A549 (cell line): ENCODE results near the gene RARA. TPM values are rescaled to one million over a fixed set of nuclear protein-coding genes. Genes with fewer than 3 reads are reported as not detected.
A peak's percentile ranks its signal among the peaks of the same experiment; 100 is the strongest.

Experiments used
- ATAC-seq, 2 experiments: fragments of 200-7000 bp in 1 of 2; fragments of >200 bp in 1 of 2; cut with Nextera tagmentation in 1 of 2; cut with Tn5 transposase in 1 of 2; 3 replicates each; pipeline versions ENCODE4 v1.8.0 to v1.9.1; 2018 to 2020; ENCODE audit warnings: mild to moderate bottlenecking in 1 of 2, moderate library complexity in 1 of 2
- CTCF ChIA-PET: fragments of 300-600 bp; sonication (Branson Sonifier 250); formaldehyde crosslinking; extraction: SDS; loops from one replicate; lab custom pipeline; 2021; ENCODE audit warnings: antibody characterized with exemption, inconsistent platforms; lab: Yijun Ruan, JAX
- POLR2A ChIA-PET: fragments of 350-600 bp; formaldehyde crosslinking; extraction: SDS; loops from one replicate; lab custom pipeline; 2021; ENCODE audit warnings: antibody characterized with exemption, inconsistent platforms; lab: Yijun Ruan, JAX
- DNase-seq, 2 experiments: peaks; one replicate each; pipeline versions ENCODE4 v3.0.0 to v3.0.0-alpha.2; 2011 to 2016; ENCODE audit warnings: low read depth in 1 of 2, low spot score in 1 of 2
- FAIRE-seq: peaks from 2 replicates; lab custom pipeline; 2011; peaks lifted over from hg19 to GRCh38; lab: Jason Lieb, UNC
- H3K27ac ChIP-seq, 2 experiments: fragments of >200 bp; sonication (Bioruptor Twin); formaldehyde crosslinking; 3 replicates each; pipeline ENCODE4 v1.5.1; 2016 to 2017
- H3K4me1 ChIP-seq: fragments of >200 bp; sonication (Bioruptor Twin); formaldehyde crosslinking; 3 replicates; pipeline ENCODE4 v1.6.1; 2016
- H3K4me2 ChIP-seq: fragments of >200 bp; sonication (Bioruptor Twin); formaldehyde crosslinking; 3 replicates; pipeline ENCODE4 v1.6.1; 2016
- H3K4me3 ChIP-seq: fragments of >200 bp; sonication (Bioruptor Twin); formaldehyde crosslinking; 3 replicates; pipeline ENCODE4 v1.5.1; 2016
- H3K9me3 ChIP-seq: fragments of >200 bp; sonication (Bioruptor Twin); formaldehyde crosslinking; 3 replicates; pipeline ENCODE4 v1.6.1; 2016
- BCL3 ChIP-seq: fragments of >200 bp; sonication (Bioruptor Twin); formaldehyde crosslinking; IDR thresholded peaks from 3 replicates; pipeline ENCODE4 v1.6.1; 2016
- CBX8 ChIP-seq: fragments of 200-600 bp; sonication (generic); IDR thresholded peaks from 2 replicates; pipeline ENCODE4 v1.6.1; 2016
- CEBPB ChIP-seq, 2 experiments: fragments of >200 bp in 1 of 2; sonication (Bioruptor Twin) in 1 of 2; formaldehyde crosslinking in 1 of 2; IDR thresholded peaks; 2 replicates each; pipeline ENCODE4 v1.6.1; 2012 to 2016
- CTCF ChIP-seq: fragments of >200 bp; sonication (Bioruptor Twin); formaldehyde crosslinking; IDR thresholded peaks from 3 replicates; pipeline ENCODE4 v1.5.1; 2016
- E2F6 ChIP-seq: IDR thresholded peaks from 2 replicates; pipeline ENCODE4 v1.6.1; 2012; ENCODE audit warnings: low read depth, borderline replicate concordance
- HDAC2 ChIP-seq: fragments of 200-600 bp; sonication (generic); IDR thresholded peaks from 2 replicates; pipeline ENCODE4 v1.6.1; 2016
- HEYL ChIP-seq: fragments of 250-450 bp; sonication (Bioruptor Pico); IDR thresholded peaks from 2 replicates; pipeline ENCODE4 v1.8.0; 2021; ENCODE audit warnings: mild to moderate bottlenecking, moderate library complexity
- KDM1A ChIP-seq: fragments of 200-600 bp; sonication (generic); IDR thresholded peaks from 2 replicates; pipeline ENCODE4 v1.6.1; 2016; ENCODE audit warnings: low read depth, mild to moderate bottlenecking
- KDM5A ChIP-seq: fragments of 200-600 bp; sonication (generic); IDR thresholded peaks from 2 replicates; pipeline ENCODE4 v1.6.1; 2016; ENCODE audit warnings: antibody characterized with exemption, mild to moderate bottlenecking
- RAD21 ChIP-seq, 2 experiments: fragments of >200 bp in 1 of 2; sonication (Bioruptor Twin) in 1 of 2; formaldehyde crosslinking in 1 of 2; IDR thresholded peaks in 1 of 2; conservative IDR thresholded peaks in 1 of 2; 2 replicates in 1 of 2; 3 replicates in 1 of 2; pipeline ENCODE4 v1.6.1; 2012 to 2018; ENCODE audit warnings: inconsistent platforms in 1 of 2
- RARB ChIP-seq: fragments of 250-450 bp; sonication (Bioruptor Pico); IDR thresholded peaks from 2 replicates; pipeline ENCODE4 v1.8.0; 2021; ENCODE audit warnings: mild to moderate bottlenecking, moderate library complexity
- REST ChIP-seq: fragments of 200-600 bp; sonication (generic); IDR thresholded peaks from 2 replicates; pipeline ENCODE4 v1.6.1; 2016; ENCODE audit warnings: antibody characterized with exemption, mild to moderate bottlenecking, moderate library complexity
- ZFP36 ChIP-seq: fragments of 450-650 bp; IDR thresholded peaks from 2 replicates; pipeline ENCODE4 v1.6.1; 2014; ENCODE audit warnings: borderline replicate concordance; ENCODE audit not compliant: partially characterized antibody
- WGBS: methylation state at CpG from one replicate; pipeline ENCODE4 v1.1.6; 2017; ENCODE audit errors: missing lambda C conversion rate; 5-methylcytosine and 5-hydroxymethylcytosine counted together
- polyA plus RNA-seq, 4 experiments: library from polyadenylated mRNA; depleted of rRNA in 3 of 4; stranded (reverse); fragments of >200 nt; fragmentation: RNase III in 1 of 4; extraction: RNeasy Plus Mini Kit Qiagen cat#74134 plus additional on column Dnase treatment in 1 of 4; gene quantifications; 2 replicates in 3 of 4; 3 replicates in 1 of 4; pipeline ENCODE4 v1.2.3, GENCODE V29; 2011 to 2017

RARA gene
- polyA plus RNA-seq, 2 of the 4 experiments (the other 2 are of a cell fraction) = 8.6 to 17.2 TPM

- ATAC-seq = no peak
- no peak for FAIRE-seq
- peaks cover 93% of the 10 kb centered on the region for H3K4me1 ChIP-seq
- TF ChIP-seq KDM5A (no peak), KDM1A (no peak), E2F6 (no peak), HEYL (CRISPR knock-in tag) (no peak), ZFP36 (no peak), HDAC2 (no peak), RARB (CRISPR knock-in tag) (no peak), RAD21 (conservative IDR thresholded peaks at IDR 0.05 in 1 of 2, IDR thresholded peaks at IDR 0.05 in 1 of 2) (no peak), REST (no peak), CBX8 (no peak), CEBPB (IDR thresholded peaks at IDR 0.05) (no peak)
- CTCF ChIA-PET = interaction anchor here (0.6 to 50.4 kb wide), 10 partner anchors 8 to 213 kb away, joined by 4 to 2395 read pairs (median 6); partner anchors contain the start of genes CDC6, GJD3 and RARA
- DNase-seq = no peak
- H3K9me3 ChIP-seq = no peaks in the 10 kb centered on the region
- WGBS = 97% methylated on average over 3 of the region's 4 CpGs
- H3K4me2 ChIP-seq = peak overlapping the region; percentile 65
- H3K27ac ChIP-seq = peak overlapping the region; percentile 46 to 61; a peak in 5 of 6 replicates
- H3K4me3 ChIP-seq = no peak overlapping the region
- POLR2A ChIA-PET = interaction anchor here (1.1 to 1.7 kb wide), 2 partner anchors 11 to 13 kb away, joined by 3 to 4 read pairs; no protein-coding TSS in a partner anchor
Measured at GRCh38 chr17:40327244-40327729, 18.3 kb downstream of the RARA start.

GRCh38 chr17:40327735-40328385 is 18.9 kb downstream of the RARA start:
- H3K4me1 ChIP-seq = peaks cover 93% of the 10 kb centered on the region
- WGBS = 47% methylated on average over 3 of the region's 3 CpGs
- no peaks in the 10 kb centered on the region for H3K9me3 ChIP-seq
- TF ChIP-seq CEBPB (IDR thresholded peaks at IDR 0.05) (no peak), BCL3 (no peak), CTCF (no peak)
- peak overlapping the region; percentile 65; the same call in 1 of the 3 replicates for H3K4me2 ChIP-seq
- peak overlapping the region in 1 of 2 experiments; percentile 61; a peak in 3 of 6 replicates for H3K27ac ChIP-seq
- ChIA-PET CTCF (interaction anchor here (0.8 to 50.4 kb wide), 9 partner anchors 7 to 160 kb away, joined by 4 to 2395 read pairs (median 7); partner anchors contain the start of genes CDC6, GJD3 and RARA), POLR2A (interaction anchor here (1.7 kb wide), 1 partner anchor 11 kb away, joined by 4 read pairs; no protein-coding TSS in a partner anchor)
- no peak for DNase-seq
- no peak overlapping the region for H3K4me3 ChIP-seq
- FAIRE-seq = no peak
- no peak for ATAC-seq
